Tibial nerve (tissue), 4 donors: Measurements from ENCODE around the gene MEX3B.

Source experiments
- EP300 ChIP-seq, 2 donors: sonication (generic); formaldehyde crosslinking; IDR thresholded peaks; one replicate each; pipeline ENCODE4 v1.6.1; 2017; ENCODE audit warnings: antibody characterized with exemption in 2 of 2, mild to moderate bottlenecking in 1 of 2
- POLR2A ChIP-seq, 2 donors: fragments of 450-650 bp; IDR thresholded peaks; one replicate each; pipeline ENCODE4 v1.6.1; 2017; ENCODE audit warnings: antibody characterized with exemption in 2 of 2, mild to moderate bottlenecking in 2 of 2, moderate library complexity in 2 of 2
- TF ChIP-seq, protein P1 (sequence below), 5 experiments: fragments of 200-600 bp in 3 of 5; fragments of 450-650 bp in 2 of 5; sonication (generic) in 3 of 5; IDR thresholded peaks; one replicate each; pipeline ENCODE4 v1.5.1; 2016 to 2019; ENCODE audit warnings: antibody characterized with exemption in 5 of 5, mild to moderate bottlenecking in 3 of 5, moderate library complexity in 2 of 5

DNA sequence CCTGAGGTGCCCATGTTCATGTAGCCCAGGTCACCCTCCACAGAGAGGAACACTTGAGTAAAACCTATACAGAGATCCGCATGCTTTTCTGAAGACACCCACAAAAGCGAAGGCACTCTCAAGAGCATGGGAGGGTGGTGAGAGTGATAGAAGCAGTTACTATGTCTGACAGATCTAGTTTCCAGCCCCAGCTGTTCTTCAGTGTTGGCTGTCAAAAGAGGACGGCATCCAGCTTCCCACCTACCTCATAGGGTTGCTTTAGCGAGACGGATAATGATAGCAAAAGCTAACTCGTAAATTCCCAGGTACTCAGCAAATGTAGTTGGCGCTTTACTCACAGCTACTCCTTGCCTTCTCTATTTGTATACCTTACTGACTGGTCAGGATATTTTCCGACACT lies 3.0 kb upstream of the MEX3B start:
- no peak for TF ChIP-seq POLR2A (IDR thresholded peaks at IDR 0.05)
- TF ChIP-seq, protein P1, sequence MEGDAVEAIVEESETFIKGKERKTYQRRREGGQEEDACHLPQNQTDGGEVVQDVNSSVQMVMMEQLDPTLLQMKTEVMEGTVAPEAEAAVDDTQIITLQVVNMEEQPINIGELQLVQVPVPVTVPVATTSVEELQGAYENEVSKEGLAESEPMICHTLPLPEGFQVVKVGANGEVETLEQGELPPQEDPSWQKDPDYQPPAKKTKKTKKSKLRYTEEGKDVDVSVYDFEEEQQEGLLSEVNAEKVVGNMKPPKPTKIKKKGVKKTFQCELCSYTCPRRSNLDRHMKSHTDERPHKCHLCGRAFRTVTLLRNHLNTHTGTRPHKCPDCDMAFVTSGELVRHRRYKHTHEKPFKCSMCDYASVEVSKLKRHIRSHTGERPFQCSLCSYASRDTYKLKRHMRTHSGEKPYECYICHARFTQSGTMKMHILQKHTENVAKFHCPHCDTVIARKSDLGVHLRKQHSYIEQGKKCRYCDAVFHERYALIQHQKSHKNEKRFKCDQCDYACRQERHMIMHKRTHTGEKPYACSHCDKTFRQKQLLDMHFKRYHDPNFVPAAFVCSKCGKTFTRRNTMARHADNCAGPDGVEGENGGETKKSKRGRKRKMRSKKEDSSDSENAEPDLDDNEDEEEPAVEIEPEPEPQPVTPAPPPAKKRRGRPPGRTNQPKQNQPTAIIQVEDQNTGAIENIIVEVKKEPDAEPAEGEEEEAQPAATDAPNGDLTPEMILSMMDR (IDR thresholded peaks at IDR 0.05) = no peak
- no peak for TF ChIP-seq EP300 (IDR thresholded peaks at IDR 0.05)
